GM06990 (cell line): ENCODE measurements around the gene INPP5A.

Experiments used
- DNase-seq: peaks from one replicate; pipeline ENCODE4 v3.0.0-alpha.2; 2011; ENCODE audit not compliant: insufficient read length; ENCODE audit errors: extremely low read depth
- H3K27me3 ChIP-seq: replicated peaks from 2 replicates; pipeline ENCODE4 v1.6.0; 2011; ENCODE audit warnings: low read length; ENCODE audit not compliant: control insufficient read depth, insufficient read depth
- H3K36me3 ChIP-seq: 2 replicates; pipeline ENCODE4 v1.5.1; 2011; ENCODE audit warnings: low read length; ENCODE audit not compliant: control insufficient read depth, insufficient read depth
- H3K4me3 ChIP-seq: replicated peaks from 2 replicates; pipeline ENCODE4 v1.5.1; 2011; ENCODE audit warnings: low read depth, mild to moderate bottlenecking, control low read depth, low read length
- CTCF ChIP-seq: IDR thresholded peaks from 2 replicates; pipeline ENCODE4 v1.5.1; 2011; ENCODE audit warnings: low read length, control low read depth, mild to moderate bottlenecking, inconsistent platforms; ENCODE audit not compliant: insufficient read depth, poor library complexity, severe bottlenecking

Gene INPP5A

GRCh38 chr10:132520177-132520811 lies 17.3 kb upstream of the INPP5A start:
- DNase-seq, result no peak
- TF ChIP-seq CTCF, result no peak
- no peak overlapping the region for H3K4me3 ChIP-seq
- H3K36me3 ChIP-seq, result no peaks in the 10 kb centered on the region
- H3K27me3 ChIP-seq, result no peaks in the 10 kb centered on the region; the same call in none of the 2 replicates

GRCh38 chr10:132521041-132521465 lies 16.5 kb upstream of the INPP5A start:
- Histone ChIP-seq H3K27me3 (no peaks in the 10 kb centered on the region; the same call in none of the 2 replicates), H3K4me3 (no peak overlapping the region), H3K36me3 (no peaks in the 10 kb centered on the region)
- no peak for TF ChIP-seq CTCF
- DNase-seq, result no peak

GRCh38 chr10:132521466-132522102 lies 16.0 kb upstream of the INPP5A start:
- Histone ChIP-seq H3K36me3 (no peaks in the 10 kb centered on the region), H3K27me3 (no peaks in the 10 kb centered on the region; the same call in 1 of the 2 replicates), H3K4me3 (no peak overlapping the region)
- no peak for DNase-seq
- TF ChIP-seq CTCF, result no peak

- Histone ChIP-seq H3K4me3 (no peak overlapping the region), H3K27me3 (no peaks in the 10 kb centered on the region; the same call in 1 of the 2 replicates), H3K36me3 (no peaks in the 10 kb centered on the region)
- no peak for TF ChIP-seq CTCF
- no peak for DNase-seq
Observed at GRCh38 chr10:132522521-132523411, 14.8 kb upstream of the INPP5A start.

- no peak overlapping the region for H3K4me3 ChIP-seq
- no peak for TF ChIP-seq CTCF
- H3K36me3 ChIP-seq, result no peaks in the 10 kb centered on the region
- H3K27me3 ChIP-seq, result no peaks in the 10 kb centered on the region; the same call in 1 of the 2 replicates
- no peak for DNase-seq
Observed at GRCh38 chr10:132523561-132524442, 13.8 kb upstream of the INPP5A start.
